K562 (cell line): ENCODE results near the gene KLHL13. TPM values are rescaled to one million over a fixed set of nuclear protein-coding genes. Genes with fewer than 3 reads are reported as not detected.

Source experiments
- ATAC-seq: fragments of 200-7000 bp; cut with Tn5 transposase; 3 replicates; pipeline ENCODE4 v1.9.1; 2020; ENCODE audit warnings: moderate library complexity
- BruUV-seq: library from RNA; stranded (reverse); fragments of 400-500 nt; replicated peaks from 2 replicates; lab custom pipeline; 2021; lab: Mats Ljungman, UMichigan
- CTCF ChIA-PET: fragments of 300-600 bp; formaldehyde crosslinking; extraction: SDS; loops from one replicate; lab custom pipeline; 2021; ENCODE audit warnings: low intra/inter-chr PET ratio; lab: Yijun Ruan, JAX
- POLR2A ChIA-PET: fragments of 300-600, 350-650 bp; sonication (Branson Sonifier 250); formaldehyde crosslinking; extraction: SDS; loops from one replicate; lab custom pipeline; 2021; ENCODE audit warnings: antibody characterized with exemption, inconsistent platforms; lab: Yijun Ruan, JAX
- DNase-seq, 4 experiments: peaks; one replicate each; pipeline versions ENCODE4 v3.0.0 to v3.0.0-alpha.2; 2011 to 2018; ENCODE audit warnings: low spot score in 3 of 4, mixed read lengths in 3 of 4; ENCODE audit errors: extremely low read depth in 1 of 4
- FAIRE-seq: peaks from 2 replicates; lab custom pipeline; 2011; peaks lifted over from hg19 to GRCh38; lab: Jason Lieb, UNC
- H2AFZ ChIP-seq: 2 replicates; pipeline ENCODE4 v1.6.0; 2011; ENCODE audit warnings: low read depth, low read length, control low read depth, inconsistent platforms
- H3K27ac ChIP-seq: fragments of 200-600 bp; 3 replicates; pipeline ENCODE4 v1.8.0; 2011; ENCODE audit warnings: low read depth, mild to moderate bottlenecking, control low read depth, inconsistent platforms, low read length, moderate library complexity, mixed read lengths; ENCODE audit errors: extremely low read depth
- H3K27me3 ChIP-seq, 2 experiments: fragments of 300-600 bp in 1 of 2; 2 replicates in 1 of 2; 3 replicates in 1 of 2; pipeline versions ENCODE4 v1.6.0 to v1.8.0; 2011; ENCODE audit warnings: inconsistent platforms in 2 of 2, low read length in 2 of 2, mild to moderate bottlenecking in 1 of 2, mixed read lengths in 1 of 2, moderate library complexity in 1 of 2; ENCODE audit not compliant: control insufficient read depth in 2 of 2, insufficient read depth in 2 of 2
- H3K36me3 ChIP-seq: fragments of 300-600 bp; 3 replicates; pipeline ENCODE4 v1.8.0; 2011; ENCODE audit warnings: mild to moderate bottlenecking, low read length, inconsistent platforms; ENCODE audit not compliant: control insufficient read depth, insufficient read depth
- H3K4me1 ChIP-seq, 2 experiments: fragments of 200-600 bp in 1 of 2; replicated peaks in 1 of 2; 2 replicates in 1 of 2; 3 replicates in 1 of 2; pipeline versions ENCODE4 v1.5.1 to v1.8.0; 2011; ENCODE audit warnings: inconsistent platforms in 2 of 2, low read length in 2 of 2, mild to moderate bottlenecking in 1 of 2, mixed read lengths in 1 of 2, moderate library complexity in 1 of 2; ENCODE audit not compliant: control insufficient read depth in 2 of 2, insufficient read depth in 2 of 2
- H3K4me2 ChIP-seq: 2 replicates; pipeline ENCODE4 v1.6.1; 2011; ENCODE audit warnings: low read length, control low read depth, inconsistent platforms, mixed read lengths; ENCODE audit not compliant: insufficient read depth
- H3K4me3 ChIP-seq: fragments of 200-600 bp; sonication (generic), shearing (Covaris generic); 2 replicates; pipeline ENCODE4 v1.5.1; 2016; ENCODE audit warnings: control low read depth, inconsistent platforms
- H3K79me2 ChIP-seq: fragments of 200-600 bp; 3 replicates; pipeline ENCODE4 v1.8.0; 2011; ENCODE audit warnings: low read length, inconsistent platforms; ENCODE audit not compliant: control insufficient read depth, insufficient read depth
- H3K9ac ChIP-seq, 2 experiments: 2 replicates each; pipeline versions ENCODE4 v1.6.0 to v1.6.1; 2011; ENCODE audit warnings: low read depth in 2 of 2, low read length in 2 of 2, control low read depth in 1 of 2, inconsistent platforms in 1 of 2, mild to moderate bottlenecking in 1 of 2, mixed read lengths in 1 of 2; ENCODE audit not compliant: insufficient read depth in 1 of 2
- H3K9me1 ChIP-seq: one replicate; pipeline ENCODE4 v1.6.0; 2011; ENCODE audit warnings: inconsistent platforms, mild to moderate bottlenecking, low read length, moderate library complexity; ENCODE audit not compliant: control insufficient read depth, insufficient read depth
- H3K9me3 ChIP-seq: replicated peaks from 2 replicates; pipeline ENCODE4 v1.5.1; 2011; ENCODE audit warnings: low read depth, low read length, inconsistent platforms; ENCODE audit not compliant: control insufficient read depth, insufficient read depth
- H4K20me1 ChIP-seq: replicated peaks from 2 replicates; pipeline ENCODE4 v1.6.1; 2011; ENCODE audit warnings: low read length, inconsistent platforms, mixed read lengths; ENCODE audit not compliant: control insufficient read depth, insufficient read depth
- ADNP ChIP-seq: fragments of 200-800 bp; sonication (Bioruptor generic); IDR thresholded peaks from 2 replicates; pipeline ENCODE4 v1.6.1; 2016; ENCODE audit warnings: missing genetic modification characterization, missing compliant biosample characterization
- HDAC6 ChIP-seq: IDR thresholded peaks from 2 replicates; pipeline ENCODE4 v1.6.1; 2012; ENCODE audit warnings: low read depth, mild to moderate bottlenecking, control low read depth, inconsistent platforms, low read length, moderate library complexity
- HOXB6 ChIP-seq: fragments of 250-450 bp; sonication (Bioruptor Pico); IDR thresholded peaks from 2 replicates; pipeline ENCODE4 v1.5.1; 2022; ENCODE audit warnings: mild to moderate bottlenecking, borderline replicate concordance
- MCM5 ChIP-seq: fragments of 450-650 bp; IDR thresholded peaks from 2 replicates; pipeline ENCODE4 v1.6.1; 2016; ENCODE audit warnings: low read depth
- PRPF4 ChIP-seq: fragments of 200-400 bp; formaldehyde crosslinking; IDR thresholded peaks from one replicate; pipeline ENCODE4 v1.6.1; 2017; ENCODE audit warnings: low read length, low read depth, mild to moderate bottlenecking; ENCODE audit not compliant: insufficient read depth, poor library complexity, severe bottlenecking
- STAT5A ChIP-seq: IDR thresholded peaks from 2 replicates; pipeline ENCODE4 v1.6.1; 2012; ENCODE audit warnings: low read length, inconsistent platforms, borderline replicate concordance
- ZNF707 ChIP-seq: fragments of 250-450 bp; sonication (Bioruptor Pico); conservative IDR thresholded peaks from 2 replicates; pipeline ENCODE4 v1.8.0; 2022; ENCODE audit warnings: inconsistent platforms, mild to moderate bottlenecking, moderate library complexity
- ZNF76 ChIP-seq: fragments of 250-450 bp; sonication (Bioruptor Pico); IDR thresholded peaks from 2 replicates; pipeline ENCODE4 v1.4.0; 2020; ENCODE audit warnings: mild to moderate bottlenecking, moderate library complexity, borderline replicate concordance
- WGBS: fragments of 100-300 bp; shearing (Covaris generic); methylation state at CpG from one replicate; pipeline ENCODE4 v1.1.6; 2016; ENCODE audit warnings: low coverage, mixed read lengths; ENCODE audit not compliant: insufficient coverage; ENCODE audit errors: missing lambda C conversion rate; 5-methylcytosine and 5-hydroxymethylcytosine counted together
- in situ Hi-C: fragments of 300-500 bp; cut with MboI; formaldehyde crosslinking; loops from 4 replicates; pipeline ENCODE4 v1.15.0; 2018; ENCODE audit warnings: inconsistent platforms, mixed read lengths
- intact Hi-C: fragments of 100-400 bp; cut with micrococcal nuclease; formaldehyde crosslinking; loops from 2 replicates; pipeline ENCODE4 v1.14.2; 2022
- polyA plus RNA-seq, 8 experiments: library from polyadenylated mRNA; depleted of rRNA in 4 of 8; stranded (reverse) in 5 of 8; unstranded in 3 of 8; fragments of >200 nt; fragmentation: Nextera tagmentation in 2 of 8; fragmentation: Illumina TruSeq in 1 of 8; extraction: Ambion mirVana in 2 of 8; extraction: Trizol in 1 of 8; gene quantifications; 2 replicates each; pipeline versions ENCODE4 v1.2.1 to v1.2.3, GENCODE V29; 2011 to 2014; ENCODE audit warnings: inconsistent platforms in 1 of 8, missing spikeins in 1 of 8
- total RNA-seq, 7 experiments: library from RNA; depleted of rRNA in 6 of 7; stranded (reverse); fragments of >200 nt in 6 of 7; fragmentation: Illumina TruSeq in 2 of 7; extraction: Trizol in 2 of 7; gene quantifications; 2 replicates each; pipeline versions ENCODE4 v1.2.1 to v1.2.3, GENCODE V29; 2011 to 2021; ENCODE audit warnings: low replicate concordance in 1 of 7
- TF ChIP-seq, protein P1 (sequence below), 2 experiments: fragments of 200-800 bp in 1 of 2; sonication (Bioruptor generic) in 1 of 2; sonication (generic) in 1 of 2; formaldehyde crosslinking in 1 of 2; IDR thresholded peaks in 1 of 2; conservative IDR thresholded peaks in 1 of 2; 2 replicates each; pipeline versions ENCODE4 v1.5.0 to v1.6.1; 2016 to 2020; ENCODE audit warnings: missing compliant biosample characterization in 1 of 2, missing genetic modification characterization in 1 of 2, missing genetic modification reagents in 1 of 2
- TF ChIP-seq, protein P2 (sequence below): fragments of 150-350 bp; IDR thresholded peaks from 2 replicates; pipeline ENCODE4 v1.6.1; 2014; ENCODE audit warnings: low read depth, mild to moderate bottlenecking, low read length, borderline replicate concordance

KLHL13 gene
- total and polyA plus RNA-seq, 9 of the 15 experiments (the other 6 are each of a cell fraction or from before 2014, with no cell fraction given), result 1.2 to 4.1 (median 2.2) TPM

GRCh38 chrX:117982694-117983392, 133.8 kb downstream of the KLHL13 start:
- Histone ChIP-seq H3K9ac (no peak overlapping the region), H3K79me2 (no peaks in the 10 kb centered on the region), H3K9me1 (no peaks in the 10 kb centered on the region), H3K27ac (no peak overlapping the region), H3K9me3 (no peaks in the 10 kb centered on the region), H4K20me1 (no peaks in the 10 kb centered on the region), H2AFZ (no peak overlapping the region), H3K36me3 (no peaks in the 10 kb centered on the region), H3K4me1 (no peaks in the 10 kb centered on the region), H3K27me3 (no peaks in the 10 kb centered on the region), H3K4me3 (no peak overlapping the region), H3K4me2 (no peak overlapping the region)
- TF ChIP-seq HOXB6 (CRISPR knock-in tag) (no peak), STAT5A (no peak), HDAC6 (no peak), PRPF4 (no peak), ZNF76 (CRISPR knock-in tag) (no peak), ADNP (tag) (no peak), MCM5 (no peak), ZNF707 (CRISPR knock-in tag) (no peak)
- TF ChIP-seq, protein P1, sequence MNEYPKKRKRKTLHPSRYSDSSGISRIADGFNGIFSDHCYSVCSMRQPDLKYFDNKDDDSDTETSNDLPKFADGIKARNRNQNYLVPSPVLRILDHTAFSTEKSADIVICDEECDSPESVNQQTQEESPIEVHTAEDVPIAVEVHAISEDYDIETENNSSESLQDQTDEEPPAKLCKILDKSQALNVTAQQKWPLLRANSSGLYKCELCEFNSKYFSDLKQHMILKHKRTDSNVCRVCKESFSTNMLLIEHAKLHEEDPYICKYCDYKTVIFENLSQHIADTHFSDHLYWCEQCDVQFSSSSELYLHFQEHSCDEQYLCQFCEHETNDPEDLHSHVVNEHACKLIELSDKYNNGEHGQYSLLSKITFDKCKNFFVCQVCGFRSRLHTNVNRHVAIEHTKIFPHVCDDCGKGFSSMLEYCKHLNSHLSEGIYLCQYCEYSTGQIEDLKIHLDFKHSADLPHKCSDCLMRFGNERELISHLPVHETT (CRISPR knock-in tag; conservative IDR thresholded peaks at IDR 0.05 in 1 of 2, IDR thresholded peaks at IDR 0.05 in 1 of 2), result no peak
- TF ChIP-seq, protein P2, sequence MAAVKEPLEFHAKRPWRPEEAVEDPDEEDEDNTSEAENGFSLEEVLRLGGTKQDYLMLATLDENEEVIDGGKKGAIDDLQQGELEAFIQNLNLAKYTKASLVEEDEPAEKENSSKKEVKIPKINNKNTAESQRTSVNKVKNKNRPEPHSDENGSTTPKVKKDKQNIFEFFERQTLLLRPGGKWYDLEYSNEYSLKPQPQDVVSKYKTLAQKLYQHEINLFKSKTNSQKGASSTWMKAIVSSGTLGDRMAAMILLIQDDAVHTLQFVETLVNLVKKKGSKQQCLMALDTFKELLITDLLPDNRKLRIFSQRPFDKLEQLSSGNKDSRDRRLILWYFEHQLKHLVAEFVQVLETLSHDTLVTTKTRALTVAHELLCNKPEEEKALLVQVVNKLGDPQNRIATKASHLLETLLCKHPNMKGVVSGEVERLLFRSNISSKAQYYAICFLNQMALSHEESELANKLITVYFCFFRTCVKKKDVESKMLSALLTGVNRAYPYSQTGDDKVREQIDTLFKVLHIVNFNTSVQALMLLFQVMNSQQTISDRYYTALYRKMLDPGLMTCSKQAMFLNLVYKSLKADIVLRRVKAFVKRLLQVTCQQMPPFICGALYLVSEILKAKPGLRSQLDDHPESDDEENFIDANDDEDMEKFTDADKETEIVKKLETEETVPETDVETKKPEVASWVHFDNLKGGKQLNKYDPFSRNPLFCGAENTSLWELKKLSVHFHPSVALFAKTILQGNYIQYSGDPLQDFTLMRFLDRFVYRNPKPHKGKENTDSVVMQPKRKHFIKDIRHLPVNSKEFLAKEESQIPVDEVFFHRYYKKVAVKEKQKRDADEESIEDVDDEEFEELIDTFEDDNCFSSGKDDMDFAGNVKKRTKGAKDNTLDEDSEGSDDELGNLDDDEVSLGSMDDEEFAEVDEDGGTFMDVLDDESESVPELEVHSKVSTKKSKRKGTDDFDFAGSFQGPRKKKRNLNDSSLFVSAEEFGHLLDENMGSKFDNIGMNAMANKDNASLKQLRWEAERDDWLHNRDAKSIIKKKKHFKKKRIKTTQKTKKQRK, result no peak
- in situ Hi-C loops, result no loop called here
- DNase-seq (no peak), ATAC-seq (no peak), FAIRE-seq (no peak)
- CTCF ChIA-PET, result no interaction called here
- intact Hi-C loops, result no loop called here
- POLR2A ChIA-PET, result no interaction called here
- BruUV-seq, result no TSS peak
- 0% methylated on average over 4 of the region's 4 CpGs for WGBS
